GM04504 (cell line): Measurements from ENCODE around the gene FNDC1.
"Not testable (repeated sequence)": the region's sequence is repeated elsewhere in the genome, so short reads cannot be mapped to it uniquely, and the experiment has no call there.

ENCODE experiments used
- DNase-seq: peaks from one replicate; pipeline ENCODE4 v3.0.0-alpha.2; 2012; ENCODE audit warnings: low read depth

The FNDC1 gene

DNA sequence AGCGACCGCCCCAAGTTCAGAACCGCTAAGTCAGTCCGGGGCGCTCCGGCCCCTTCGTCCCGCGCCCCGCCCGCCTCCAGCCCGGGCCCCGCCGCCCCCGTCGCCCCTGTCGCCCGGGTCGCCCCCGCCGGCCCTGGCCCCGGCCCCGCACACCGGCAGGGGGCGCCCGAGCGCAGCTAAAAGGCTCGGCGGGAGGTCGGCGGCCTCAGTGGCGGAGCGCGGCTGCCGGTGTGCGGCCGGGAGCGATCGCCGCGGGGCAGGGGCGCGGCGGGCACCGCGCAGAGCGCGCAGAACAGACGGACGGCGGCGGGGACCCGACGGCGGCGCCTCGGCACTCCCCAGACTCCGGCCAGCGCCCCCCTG lies at the start of gene FNDC1:
Gene FNDC1, plus strand, starts transcription at position 208 of the 363 bp plus-strand sequence. CDS start 197 bp downstream, outside the sequence.
- DNase-seq = no peak

DNA sequence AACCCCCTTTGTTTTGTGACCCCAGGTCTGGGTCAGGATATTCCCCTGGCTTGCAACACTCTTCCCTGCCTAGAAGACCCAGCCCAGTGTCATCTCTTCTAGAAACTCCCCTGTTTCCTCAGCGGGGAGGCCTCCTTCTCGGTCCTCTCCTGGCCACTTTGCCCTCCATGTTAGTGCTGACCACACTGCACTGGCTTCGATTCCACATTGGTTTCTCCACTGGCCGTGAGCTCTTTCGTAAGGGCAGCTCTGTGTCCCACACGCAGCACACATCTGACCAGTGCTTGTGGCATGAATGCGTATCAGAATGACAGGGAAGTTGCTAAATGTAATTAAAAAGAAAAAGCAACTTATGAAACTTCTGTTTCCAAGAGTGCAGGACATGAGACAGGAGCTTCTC lies 49.4 kb upstream of the FNDC1 start:
- no peak for DNase-seq

DNA sequence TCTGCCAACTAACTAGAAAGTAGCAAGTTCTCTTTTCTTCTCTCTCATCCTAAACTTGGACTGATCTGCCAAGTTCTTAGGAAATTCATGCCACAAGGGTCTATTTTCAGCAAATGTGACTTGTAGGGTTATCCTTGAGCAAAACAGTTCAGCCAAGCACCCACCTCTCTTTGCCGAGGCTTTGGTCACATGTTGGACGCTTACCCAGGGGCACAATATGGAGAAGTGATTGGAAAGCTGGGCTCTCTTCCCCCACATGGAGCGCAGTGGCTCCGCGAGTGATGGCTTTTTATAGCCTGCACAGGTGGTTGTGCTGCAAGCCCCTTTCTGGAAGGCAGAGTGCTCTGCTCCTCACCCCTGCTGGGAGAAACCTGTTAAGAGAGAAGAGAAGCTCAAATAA lies 47.7 kb upstream of the FNDC1 start:
- DNase-seq = no peak

DNA sequence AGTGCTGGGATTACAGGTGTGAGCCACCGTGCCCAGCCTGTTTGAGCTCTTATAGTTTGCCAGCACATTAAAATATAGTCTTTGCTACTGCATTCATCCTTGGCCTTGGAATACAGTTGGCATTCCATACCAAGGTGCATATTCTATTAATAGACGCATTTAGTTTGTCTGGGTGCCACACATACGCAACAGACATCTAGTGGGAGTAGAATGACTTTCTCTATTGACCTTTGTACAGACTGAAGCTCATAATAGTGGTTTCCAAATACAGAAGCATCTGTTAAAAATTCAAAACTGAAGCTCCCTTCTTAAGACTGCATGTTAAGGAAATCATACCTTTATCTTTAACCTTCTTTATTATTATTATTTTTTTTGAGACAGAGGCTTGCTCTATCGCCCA lies 46.7 kb upstream of the FNDC1 start:
- DNase-seq = no peak

DNA sequence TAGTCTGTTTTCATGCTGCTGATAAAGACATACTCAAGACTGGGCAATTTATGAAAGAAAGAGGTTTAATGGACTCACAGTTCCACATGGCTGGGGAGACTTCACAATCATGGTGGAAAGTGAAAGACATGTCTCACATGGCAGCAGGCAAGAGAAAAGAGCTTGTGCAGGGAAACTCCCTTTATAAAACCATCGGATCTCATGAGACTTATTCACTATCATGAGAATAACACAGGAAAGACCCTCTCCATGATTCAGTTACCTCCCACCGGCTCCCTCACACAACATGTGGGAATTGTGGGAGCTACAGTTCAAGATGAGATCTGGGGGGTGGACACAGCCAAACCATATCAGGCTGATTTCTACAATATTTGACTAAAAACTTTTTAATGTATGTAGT lies 45.4 kb upstream of the FNDC1 start:
- not testable (repeated sequence) for DNase-seq

DNA sequence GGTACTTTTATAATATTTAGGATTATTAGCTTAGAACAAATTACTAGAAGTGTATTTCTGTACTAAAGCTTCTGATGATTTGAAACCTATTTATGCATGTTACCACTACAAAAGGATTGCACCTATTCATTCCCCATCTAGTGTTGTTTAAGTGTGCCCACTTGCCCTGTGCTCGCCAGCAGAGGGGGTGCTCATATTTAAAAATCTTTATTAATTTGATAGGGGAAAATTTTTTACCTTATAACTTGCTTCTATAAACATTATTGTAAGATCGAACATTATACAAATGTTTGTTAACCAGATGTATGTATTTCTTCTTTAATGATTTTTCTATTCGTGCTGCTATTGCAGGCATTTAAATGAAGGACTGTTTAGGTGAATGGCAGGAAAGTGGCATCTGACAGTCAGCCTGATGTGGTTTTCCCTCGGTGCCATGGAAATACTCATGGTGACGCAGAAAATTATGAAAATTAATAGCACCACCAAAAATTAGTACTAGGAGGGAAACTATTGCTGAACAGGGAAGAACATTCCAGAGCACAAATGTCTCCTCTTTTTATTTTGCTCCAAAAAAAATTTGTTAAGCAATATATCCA lies 44.1 kb upstream of the FNDC1 start:
- no peak for DNase-seq

DNA sequence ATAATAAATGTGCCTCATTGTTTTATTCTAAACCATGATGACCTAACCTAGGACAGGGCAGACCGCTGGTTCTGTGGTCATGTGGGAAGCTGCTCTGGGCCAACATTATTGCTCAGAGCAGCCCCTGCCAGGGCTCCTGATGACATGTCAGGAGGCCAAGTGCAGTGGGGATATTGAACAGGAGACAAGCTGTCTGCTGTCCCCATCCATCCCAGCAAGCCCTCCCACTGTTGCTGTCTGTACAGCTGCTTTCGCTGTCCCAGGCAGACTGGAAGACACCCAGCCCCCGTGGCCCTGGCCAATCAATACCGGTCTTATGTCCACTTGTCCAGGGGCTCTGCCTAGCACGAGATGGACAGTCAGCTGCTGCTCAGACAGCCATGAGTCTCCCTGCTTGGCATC lies 43.2 kb upstream of the FNDC1 start:
- no peak for DNase-seq

DNA sequence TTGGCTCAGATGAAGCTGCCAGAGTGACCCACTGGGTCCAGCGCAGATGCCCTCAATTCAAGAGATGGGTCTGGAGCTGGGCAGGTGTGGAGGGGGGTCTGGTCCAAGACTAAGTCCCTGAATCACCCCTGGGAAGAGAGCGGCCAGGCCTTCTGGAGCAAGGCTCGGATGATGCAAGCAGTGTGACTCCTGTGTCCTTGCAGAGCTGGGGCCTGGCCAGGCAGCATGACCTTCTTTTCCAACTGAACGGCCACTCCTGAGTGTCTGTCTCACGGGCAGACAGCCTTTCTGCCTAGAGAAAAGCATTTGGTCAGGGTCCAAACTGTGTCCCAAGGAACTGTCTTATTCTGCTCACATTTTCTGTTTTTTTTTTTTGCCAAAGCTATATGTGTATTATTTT lies 42.6 kb upstream of the FNDC1 start:
- no peak for DNase-seq

DNA sequence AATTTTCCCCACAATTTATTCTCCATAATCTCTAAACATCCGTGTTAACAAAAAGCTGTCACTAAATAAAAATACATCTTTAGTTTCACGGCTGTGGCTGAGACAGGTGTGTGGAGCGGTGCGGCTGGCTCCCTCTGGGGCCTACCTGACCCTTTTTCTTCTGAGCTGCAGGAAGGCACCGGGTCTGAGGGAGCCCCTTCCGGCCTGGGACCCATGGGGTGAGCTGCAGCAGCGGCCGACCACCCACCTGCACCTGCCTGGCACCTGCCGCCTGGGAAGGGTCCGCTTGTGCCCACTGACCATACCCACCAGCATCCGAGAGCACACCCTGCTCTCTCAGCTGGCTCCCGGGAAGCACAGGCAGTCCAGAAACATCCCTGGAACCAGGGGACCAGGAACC lies 41.5 kb upstream of the FNDC1 start:
- no peak for DNase-seq

DNA sequence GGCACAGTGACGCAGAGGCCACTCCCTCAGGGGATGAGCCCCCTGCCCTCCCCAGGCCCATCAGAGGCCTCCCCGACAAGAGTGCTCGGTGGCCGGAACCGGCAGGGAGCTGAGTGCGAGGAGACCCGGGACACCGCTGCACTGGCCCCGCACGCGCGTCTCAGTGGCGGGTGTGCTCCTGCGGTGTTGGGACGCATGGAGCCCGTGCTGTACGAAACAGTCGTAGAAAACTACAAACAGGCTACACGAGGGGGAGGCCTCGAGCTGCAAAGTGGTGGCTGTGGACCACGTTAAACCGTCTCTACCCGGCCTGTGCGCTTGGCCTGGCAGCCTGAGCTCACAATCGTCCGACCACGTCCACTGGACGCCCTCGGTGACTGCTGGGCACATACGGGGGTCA lies 40.2 kb upstream of the FNDC1 start:
- no peak for DNase-seq

DNA sequence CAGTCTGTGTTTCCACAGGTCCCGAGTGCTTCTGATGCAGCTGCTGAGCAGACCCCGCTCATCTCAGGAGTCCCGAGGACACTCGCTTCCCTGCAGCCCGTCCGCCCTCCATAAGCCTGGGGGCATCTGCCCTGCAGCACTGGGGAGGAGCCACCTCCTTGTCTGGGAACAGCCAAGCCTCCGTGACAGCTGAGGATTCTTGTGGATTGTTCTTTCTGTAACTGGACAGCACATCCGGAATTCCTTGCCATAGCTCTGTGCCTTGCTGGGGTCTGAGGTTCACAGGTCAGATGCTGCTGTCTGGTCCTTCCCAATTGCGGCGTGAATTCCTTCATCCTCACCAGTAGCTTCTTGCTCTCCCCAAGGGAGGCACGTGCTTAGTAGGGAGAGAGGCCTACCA lies 38.4 kb upstream of the FNDC1 start:
- DNase-seq = no peak

DNA sequence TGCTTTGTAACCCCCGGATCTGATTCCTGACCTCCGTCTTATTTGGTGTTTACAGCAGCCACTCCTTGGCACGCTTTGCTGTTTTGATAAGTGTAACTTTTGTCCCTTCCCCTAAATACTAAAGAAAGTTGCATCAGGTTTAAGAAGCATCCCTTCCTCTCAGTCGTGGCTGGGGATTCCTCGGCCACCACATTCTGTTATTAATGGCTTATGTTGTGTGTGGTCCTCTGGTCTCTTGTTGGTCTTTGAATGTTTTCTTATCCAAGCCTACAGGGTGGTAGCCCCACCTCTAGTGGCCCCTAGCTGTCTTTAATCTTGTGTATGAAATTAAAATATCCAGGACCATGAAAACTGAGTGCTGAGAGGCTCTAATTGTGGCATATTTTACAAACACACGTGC lies 37.5 kb upstream of the FNDC1 start:
- DNase-seq = no peak

DNA sequence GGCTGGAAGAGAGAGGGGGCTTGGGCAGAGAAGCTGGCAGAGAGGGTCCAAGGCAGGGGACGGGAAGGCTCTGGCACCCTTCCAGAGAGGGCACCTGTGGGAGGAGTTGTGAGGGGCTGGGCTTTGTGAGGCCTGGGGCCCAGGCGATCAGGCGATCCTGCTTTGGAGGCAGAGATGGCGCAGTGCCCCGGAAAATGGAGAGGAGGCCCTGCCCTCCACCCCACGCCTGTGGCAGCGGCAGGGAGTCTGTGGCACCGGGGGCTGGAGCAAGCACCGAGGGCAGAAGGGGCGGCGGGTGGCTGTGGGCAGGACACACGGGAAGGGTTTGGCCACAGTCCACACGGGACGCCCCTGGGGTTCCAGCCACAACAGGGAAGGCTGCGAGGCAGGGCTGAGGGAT lies 36.5 kb upstream of the FNDC1 start:
- no peak for DNase-seq

DNA sequence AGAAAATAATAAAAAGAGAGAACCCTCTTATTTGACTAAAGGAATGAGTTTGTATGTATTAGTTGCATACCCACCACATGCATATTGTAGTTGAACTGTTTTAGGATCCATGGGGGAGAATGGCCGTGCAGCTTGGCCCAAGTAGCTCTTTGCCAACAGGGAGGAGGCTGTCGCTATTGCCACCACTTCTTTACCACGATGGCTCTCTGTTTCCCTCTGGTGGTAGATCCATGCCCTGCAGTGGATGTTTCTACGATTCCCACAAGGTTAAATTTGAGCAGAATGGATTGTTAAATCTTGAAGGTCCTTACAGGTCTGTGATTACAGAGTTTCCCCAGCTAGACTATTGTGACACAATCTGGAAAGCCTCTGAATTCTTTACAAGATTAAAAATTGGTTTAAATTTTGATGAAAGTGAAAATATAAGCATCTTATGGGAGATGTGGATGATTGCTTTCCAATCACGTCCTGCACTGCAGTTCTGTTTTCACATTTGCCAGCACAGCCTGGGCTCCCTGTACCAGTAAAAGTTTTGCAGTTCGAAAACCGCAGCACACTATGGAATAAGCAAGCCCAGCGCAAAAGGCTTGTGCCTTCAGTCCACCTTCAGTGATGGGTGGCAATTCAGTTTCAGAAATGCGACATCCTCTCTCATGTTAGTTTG lies 34.4 kb upstream of the FNDC1 start:
- peak; percentile 27 for DNase-seq

DNA sequence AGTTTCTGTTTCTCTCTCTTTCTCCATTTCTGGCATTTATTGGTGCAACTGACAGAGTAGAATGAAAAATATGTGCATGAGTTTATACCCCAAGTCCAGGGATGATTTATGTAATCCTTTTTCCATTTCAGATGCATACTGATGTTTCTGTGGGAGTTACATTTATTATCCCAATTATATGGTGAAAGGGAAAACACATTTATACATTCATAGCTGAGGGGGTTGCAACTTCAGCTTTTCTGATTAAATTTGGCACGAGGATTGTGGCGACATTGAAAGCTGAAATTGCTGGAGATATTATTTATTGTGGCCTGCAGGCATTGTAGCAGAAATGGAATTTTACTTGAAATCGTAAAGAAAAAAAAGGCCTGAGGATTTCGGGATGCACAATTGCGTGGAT lies 31.5 kb upstream of the FNDC1 start:
- DNase-seq = no peak

DNA sequence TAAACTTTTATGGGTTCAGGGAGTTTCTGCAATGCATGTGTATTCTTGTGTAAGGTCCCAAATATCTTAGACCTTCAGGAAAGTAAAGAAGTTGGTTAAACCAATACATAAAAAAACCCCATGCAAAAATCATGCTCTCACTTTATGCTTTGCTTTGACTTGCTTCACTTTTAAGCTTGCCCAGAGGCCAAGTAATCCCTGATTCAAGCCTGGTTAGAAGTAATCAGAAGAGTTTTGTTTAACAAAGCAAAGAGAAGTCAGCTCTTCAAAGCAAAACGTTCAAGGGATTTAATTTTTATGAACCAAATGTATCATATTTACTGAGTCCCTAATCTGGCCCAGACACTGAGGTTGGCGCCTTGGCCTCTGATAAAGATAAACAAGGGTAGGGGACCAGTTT lies 26.7 kb upstream of the FNDC1 start:
- DNase-seq = no peak

DNA sequence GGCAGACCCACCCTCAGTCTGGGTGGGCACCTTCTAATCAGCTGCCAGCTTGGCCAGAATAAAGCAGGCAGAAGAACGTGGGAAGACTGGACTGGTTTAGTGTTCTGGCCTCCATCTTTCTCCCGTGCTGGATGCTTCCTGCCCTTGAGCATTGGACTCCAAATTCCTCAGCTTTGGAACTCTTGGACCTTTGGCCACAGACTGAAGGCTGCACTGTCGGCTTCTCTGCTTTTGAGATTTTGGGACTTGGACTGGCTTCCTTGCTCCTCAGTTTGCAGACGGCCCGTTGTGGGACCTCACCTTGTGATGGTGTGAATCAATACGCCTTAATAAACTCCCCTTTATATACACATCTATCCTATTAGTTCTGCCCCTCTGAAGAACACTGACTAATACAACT lies 20.6 kb upstream of the FNDC1 start:
- no peak for DNase-seq

DNA sequence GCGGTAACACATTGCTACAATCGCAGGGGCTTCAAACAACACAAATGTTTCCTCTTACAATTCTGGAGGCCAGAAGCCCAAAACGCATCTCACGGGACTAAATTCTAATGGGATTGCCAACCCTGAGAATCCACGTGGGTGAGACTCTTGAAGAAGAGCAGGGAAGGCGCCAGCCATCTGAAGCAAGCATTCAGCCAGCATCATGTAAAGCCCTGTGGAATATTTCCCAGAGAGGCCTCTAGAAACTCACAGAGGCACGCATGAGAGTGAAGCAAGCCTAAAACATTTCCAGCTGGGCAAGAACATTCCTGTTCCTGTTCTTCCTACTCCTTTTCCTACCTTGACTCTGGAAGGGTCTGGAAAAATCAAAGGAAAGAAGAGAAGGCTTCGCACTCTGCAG lies 19.6 kb upstream of the FNDC1 start:
- peak; percentile 53 for DNase-seq

DNA sequence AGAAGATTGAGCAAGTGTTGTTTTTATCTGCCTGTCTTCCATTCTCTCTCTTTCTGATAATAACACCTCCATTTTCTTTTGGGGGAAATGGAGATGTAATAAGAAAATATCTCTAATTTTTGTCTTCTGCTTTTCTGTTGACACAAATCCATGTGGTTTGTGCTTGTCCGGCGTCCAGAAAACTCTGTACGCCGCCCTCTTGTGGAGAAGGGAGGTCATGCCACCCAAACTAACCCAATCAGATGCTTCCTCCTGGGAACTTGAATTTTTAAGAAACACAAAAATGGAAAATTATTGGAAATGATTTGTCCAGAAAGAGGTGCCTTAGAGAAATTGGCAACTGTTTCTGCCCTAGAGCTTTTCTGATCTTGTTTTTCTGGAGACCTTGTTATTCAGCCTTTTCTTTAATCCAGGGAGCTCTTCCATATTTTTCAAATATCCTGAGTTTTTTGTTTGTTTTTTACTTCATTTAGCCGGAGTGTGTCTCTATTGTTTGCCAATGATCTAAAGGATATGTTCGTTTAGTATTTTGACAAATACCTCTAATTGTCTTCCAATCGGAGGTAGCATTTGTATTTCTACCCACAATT lies 17.8 kb upstream of the FNDC1 start:
- DNase-seq = no peak

DNA sequence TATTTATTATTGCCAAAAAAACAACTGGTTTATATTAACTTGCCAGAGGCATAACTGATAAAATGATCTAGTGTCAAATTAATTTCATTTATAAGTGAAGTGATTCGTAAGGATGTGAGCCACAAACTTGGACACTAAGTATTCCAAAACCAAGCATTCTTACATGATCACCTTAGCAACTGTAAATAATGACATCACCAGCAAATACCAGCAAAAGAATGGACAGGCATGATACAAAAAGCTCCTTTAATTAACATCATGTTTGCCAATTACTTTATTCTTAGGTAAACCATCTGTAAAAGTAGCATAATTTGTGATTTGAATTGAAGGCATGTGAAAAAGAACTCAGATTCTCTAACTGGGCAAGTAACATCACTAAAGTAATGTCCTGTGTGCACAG lies 17.2 kb upstream of the FNDC1 start:
- DNase-seq = no peak

DNA sequence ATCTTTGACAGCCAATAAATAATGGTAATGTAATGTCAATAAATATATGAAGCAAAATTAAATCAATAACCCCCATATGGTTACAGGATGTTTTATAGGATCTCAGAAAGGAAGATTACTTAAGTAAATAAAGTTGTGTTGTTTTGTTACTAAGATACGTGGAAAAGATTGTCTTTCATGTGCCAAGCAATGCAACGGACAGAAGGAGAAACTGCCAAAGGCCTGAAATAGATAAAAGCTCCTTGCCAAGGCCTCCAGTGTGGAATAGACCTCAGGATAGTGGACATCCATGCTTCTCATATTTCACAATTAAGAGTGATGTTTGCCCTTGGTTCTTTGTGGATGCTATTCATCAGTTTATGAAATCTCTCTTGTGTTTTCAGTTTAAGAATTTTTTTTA lies 16.4 kb upstream of the FNDC1 start:
- no peak for DNase-seq

DNA sequence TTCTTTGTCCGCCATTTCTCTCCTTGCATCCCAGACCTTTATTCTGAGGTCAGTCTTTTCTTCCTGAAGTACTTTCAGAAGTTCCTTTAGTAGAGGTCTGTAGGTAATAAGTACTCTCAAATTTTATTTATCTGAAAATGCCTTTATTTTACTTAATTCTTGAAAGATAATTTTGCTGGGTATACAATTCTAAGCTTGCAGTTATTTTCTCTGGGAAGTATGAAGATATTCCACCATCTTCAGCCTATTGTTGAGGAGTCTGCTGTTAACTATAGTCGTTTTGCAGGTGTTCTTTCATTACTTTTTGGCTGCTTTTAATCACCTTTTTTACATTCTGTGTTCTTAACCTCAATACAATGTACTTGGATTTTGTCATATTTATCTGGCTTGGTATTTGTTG lies 13.5 kb upstream of the FNDC1 start:
- DNase-seq = no peak

DNA sequence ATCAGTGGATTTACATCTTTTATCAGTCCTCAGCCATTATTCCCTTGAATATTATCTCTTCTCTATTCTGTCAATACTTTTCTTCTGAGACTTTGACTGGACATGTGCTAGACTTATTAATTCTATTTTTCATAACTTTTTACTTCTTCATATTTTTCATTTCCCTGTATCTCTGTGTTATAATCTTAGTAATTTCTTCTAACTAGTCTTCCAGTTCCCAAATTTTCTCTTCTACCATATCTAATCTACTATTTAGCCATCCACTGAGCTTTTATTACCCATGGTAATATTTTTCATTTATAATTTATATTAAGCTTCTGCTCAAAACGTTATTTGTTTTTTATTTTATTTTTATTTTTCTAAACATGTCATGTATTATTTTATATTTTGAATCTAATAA lies 13.1 kb upstream of the FNDC1 start:
- no peak for DNase-seq

DNA sequence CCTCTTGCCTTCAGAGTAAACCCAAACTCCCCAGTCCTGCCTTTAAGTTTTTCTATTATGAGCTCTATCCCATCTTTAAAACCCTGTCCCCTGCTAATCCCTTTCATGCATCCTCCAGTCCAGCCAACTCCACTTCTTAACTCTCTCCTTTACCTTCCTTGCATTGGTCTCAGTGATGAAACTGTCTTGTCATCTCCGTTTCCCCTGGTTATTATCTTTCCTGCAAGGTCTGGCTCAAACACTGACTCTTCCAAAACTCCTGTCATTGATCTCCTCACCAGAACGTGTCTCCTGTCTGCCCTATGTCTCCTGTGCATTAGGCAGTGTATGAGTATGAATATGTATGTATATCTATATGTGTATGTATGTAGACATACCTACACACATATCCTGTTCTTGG lies 11.8 kb upstream of the FNDC1 start:
- DNase-seq = no peak
